HepG2 (cell line): Measurements from ENCODE around the gene GMPR.

Source experiments
- E2F5 ChIP-seq: sonication (generic); formaldehyde crosslinking; conservative IDR thresholded peaks from 2 replicates; pipeline ENCODE4 v1.4.0; 2020; ENCODE audit warnings: missing genetic modification reagents
- JUND ChIP-seq: sonication (generic); formaldehyde crosslinking; IDR thresholded peaks from 2 replicates; pipeline ENCODE4 v1.8.0; 2022; ENCODE audit warnings: mild to moderate bottlenecking, missing genetic modification reagents
- MAFG ChIP-seq: sonication (generic); formaldehyde crosslinking; IDR thresholded peaks from 2 replicates; pipeline ENCODE4 v1.5.1; 2020; ENCODE audit warnings: mild to moderate bottlenecking, missing genetic modification reagents
- POLR2A ChIP-seq, 2 experiments: IDR thresholded peaks; 2 replicates each; pipeline ENCODE4 v1.6.1; 2011; ENCODE audit warnings: low read depth in 2 of 2, low read length in 2 of 2, mild to moderate bottlenecking in 1 of 2, moderate library complexity in 1 of 2; ENCODE audit not compliant: insufficient read depth in 1 of 2
- SMC3 ChIP-seq: IDR thresholded peaks from 2 replicates; pipeline ENCODE4 v1.6.1; 2011; ENCODE audit warnings: low read length, improper control_type of control experiment
- ZBTB43 ChIP-seq: sonication (generic); formaldehyde crosslinking; conservative IDR thresholded peaks from 2 replicates; pipeline ENCODE4 v1.4.0; 2020; ENCODE audit warnings: missing genetic modification reagents
- ZNF12 ChIP-seq: sonication (generic); formaldehyde crosslinking; IDR thresholded peaks from 2 replicates; pipeline ENCODE4 v1.5.0; 2020; ENCODE audit warnings: missing genetic modification reagents
- TF ChIP-seq, protein P1 (sequence below), 2 experiments: IDR thresholded peaks; 2 replicates each; pipeline ENCODE4 v1.6.1; 2011 to 2012; ENCODE audit warnings: low read length in 2 of 2, borderline replicate concordance in 1 of 2, low read depth in 1 of 2, mild to moderate bottlenecking in 1 of 2, moderate library complexity in 1 of 2

- TF ChIP-seq POLR2A (IDR thresholded peaks at IDR 0.05; ENCODE audit: insufficient read depth in 1 of 2, low read depth in 2 of 2, low read length in 2 of 2) (no peak), MAFG (no peak), JUND (CRISPR knock-in tag) (no peak), ZNF12 (no peak), SMC3 (no peak), E2F5 (CRISPR knock-in tag) (no peak), ZBTB43 (CRISPR knock-in tag) (no peak)
- TF ChIP-seq, protein P1, sequence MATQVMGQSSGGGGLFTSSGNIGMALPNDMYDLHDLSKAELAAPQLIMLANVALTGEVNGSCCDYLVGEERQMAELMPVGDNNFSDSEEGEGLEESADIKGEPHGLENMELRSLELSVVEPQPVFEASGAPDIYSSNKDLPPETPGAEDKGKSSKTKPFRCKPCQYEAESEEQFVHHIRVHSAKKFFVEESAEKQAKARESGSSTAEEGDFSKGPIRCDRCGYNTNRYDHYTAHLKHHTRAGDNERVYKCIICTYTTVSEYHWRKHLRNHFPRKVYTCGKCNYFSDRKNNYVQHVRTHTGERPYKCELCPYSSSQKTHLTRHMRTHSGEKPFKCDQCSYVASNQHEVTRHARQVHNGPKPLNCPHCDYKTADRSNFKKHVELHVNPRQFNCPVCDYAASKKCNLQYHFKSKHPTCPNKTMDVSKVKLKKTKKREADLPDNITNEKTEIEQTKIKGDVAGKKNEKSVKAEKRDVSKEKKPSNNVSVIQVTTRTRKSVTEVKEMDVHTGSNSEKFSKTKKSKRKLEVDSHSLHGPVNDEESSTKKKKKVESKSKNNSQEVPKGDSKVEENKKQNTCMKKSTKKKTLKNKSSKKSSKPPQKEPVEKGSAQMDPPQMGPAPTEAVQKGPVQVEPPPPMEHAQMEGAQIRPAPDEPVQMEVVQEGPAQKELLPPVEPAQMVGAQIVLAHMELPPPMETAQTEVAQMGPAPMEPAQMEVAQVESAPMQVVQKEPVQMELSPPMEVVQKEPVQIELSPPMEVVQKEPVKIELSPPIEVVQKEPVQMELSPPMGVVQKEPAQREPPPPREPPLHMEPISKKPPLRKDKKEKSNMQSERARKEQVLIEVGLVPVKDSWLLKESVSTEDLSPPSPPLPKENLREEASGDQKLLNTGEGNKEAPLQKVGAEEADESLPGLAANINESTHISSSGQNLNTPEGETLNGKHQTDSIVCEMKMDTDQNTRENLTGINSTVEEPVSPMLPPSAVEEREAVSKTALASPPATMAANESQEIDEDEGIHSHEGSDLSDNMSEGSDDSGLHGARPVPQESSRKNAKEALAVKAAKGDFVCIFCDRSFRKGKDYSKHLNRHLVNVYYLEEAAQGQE (IDR thresholded peaks at IDR 0.05; ENCODE audit: borderline replicate concordance in 1 of 2, low read depth in 1 of 2, low read length in 2 of 2) = no peak
These were observed 95.2 kb downstream of the GMPR start for GRCh38 chr6:16333580-16333979.
